Vagina (tissue), 2 donors: Measurements from ENCODE around the gene TEX22.

ENCODE experiments used
- CTCF ChIP-seq, 3 experiments: fragments of 450-650 bp in 2 of 3; fragments of 200-600 bp in 1 of 3; sonication (generic) in 1 of 3; IDR thresholded peaks; one replicate each; pipeline ENCODE4 v1.5.1; 2017 to 2019; ENCODE audit warnings: antibody characterized with exemption in 3 of 3, mild to moderate bottlenecking in 2 of 3, moderate library complexity in 2 of 3
- POLR2AphosphoS5 ChIP-seq, 2 donors: sonication (generic); formaldehyde crosslinking; IDR thresholded peaks; one replicate each; pipeline ENCODE4 v1.9.0; 2017; ENCODE audit warnings: antibody characterized with exemption in 2 of 2, mild to moderate bottlenecking in 2 of 2, low read depth in 1 of 2; ENCODE audit not compliant: insufficient read depth in 1 of 2

GRCh38 chr14:105385322-105385637 lies 13.1 kb upstream of the TEX22 start:
- TF ChIP-seq POLR2AphosphoS5 (IDR thresholded peaks at IDR 0.05; ENCODE audit: insufficient read depth in 1 of 2, low read depth in 1 of 2) (no peak), CTCF (IDR thresholded peaks at IDR 0.05) (no peak)
